ENCODE measurements around the gene CGRRF1.

GRCh38 chr14:54555651-54556050 is 45.9 kb downstream of the CGRRF1 start:
- TF ChIP-seq POLR2A (IDR thresholded peaks at IDR 0.05; ENCODE audit: low read depth, low read length) (no peak), POLR2AphosphoS5 (IDR thresholded peaks at IDR 0.05; ENCODE audit: low read depth, low read length) (no peak), TAF1 (IDR thresholded peaks at IDR 0.05; ENCODE audit: borderline replicate concordance, low read depth, low read length) (no peak)

Data from GM12892 (cell line).